ENCODE results near the gene KRT34.

DNA sequence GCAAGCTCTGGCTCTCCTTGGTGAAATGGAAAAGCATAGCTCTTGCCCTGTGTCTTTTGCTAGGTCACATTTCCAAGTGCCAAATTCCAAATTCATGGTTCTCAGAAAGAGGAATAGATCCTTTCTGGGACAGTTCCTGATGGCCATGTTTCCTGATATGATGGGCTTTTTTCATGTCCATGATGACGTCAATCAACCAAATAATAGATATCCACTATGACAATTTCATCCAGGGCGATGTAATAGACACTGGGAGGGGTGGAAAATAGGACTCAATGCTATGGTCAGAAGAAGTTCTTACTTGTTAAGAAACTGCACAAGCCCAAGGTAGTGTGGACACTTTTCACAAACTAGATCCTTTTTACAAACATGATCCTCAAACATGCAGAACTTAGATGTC lies 30.9 kb downstream of the KRT34 start:
- no peak for TF ChIP-seq FOXM1 (IDR thresholded peaks at IDR 0.05; ENCODE audit: borderline replicate concordance, low read depth)
- no peak for TF ChIP-seq YY1 (IDR thresholded peaks at IDR 0.05; ENCODE audit: low read depth)
- TF ChIP-seq RAD21 (IDR thresholded peaks at IDR 0.05; ENCODE audit: low read depth), result no peak
- no peak for TF ChIP-seq EP300 (IDR thresholded peaks at IDR 0.05; ENCODE audit: borderline replicate concordance)
- TF ChIP-seq TEAD4 (IDR thresholded peaks at IDR 0.05), result no peak
- no peak for TF ChIP-seq TAF1 (IDR thresholded peaks at IDR 0.05; ENCODE audit: low read depth)
- TF ChIP-seq CREB1 (IDR thresholded peaks at IDR 0.05; ENCODE audit: low read depth), result no peak
- no peak for TF ChIP-seq CEBPB (IDR thresholded peaks at IDR 0.05)
- TF ChIP-seq, protein P1, sequence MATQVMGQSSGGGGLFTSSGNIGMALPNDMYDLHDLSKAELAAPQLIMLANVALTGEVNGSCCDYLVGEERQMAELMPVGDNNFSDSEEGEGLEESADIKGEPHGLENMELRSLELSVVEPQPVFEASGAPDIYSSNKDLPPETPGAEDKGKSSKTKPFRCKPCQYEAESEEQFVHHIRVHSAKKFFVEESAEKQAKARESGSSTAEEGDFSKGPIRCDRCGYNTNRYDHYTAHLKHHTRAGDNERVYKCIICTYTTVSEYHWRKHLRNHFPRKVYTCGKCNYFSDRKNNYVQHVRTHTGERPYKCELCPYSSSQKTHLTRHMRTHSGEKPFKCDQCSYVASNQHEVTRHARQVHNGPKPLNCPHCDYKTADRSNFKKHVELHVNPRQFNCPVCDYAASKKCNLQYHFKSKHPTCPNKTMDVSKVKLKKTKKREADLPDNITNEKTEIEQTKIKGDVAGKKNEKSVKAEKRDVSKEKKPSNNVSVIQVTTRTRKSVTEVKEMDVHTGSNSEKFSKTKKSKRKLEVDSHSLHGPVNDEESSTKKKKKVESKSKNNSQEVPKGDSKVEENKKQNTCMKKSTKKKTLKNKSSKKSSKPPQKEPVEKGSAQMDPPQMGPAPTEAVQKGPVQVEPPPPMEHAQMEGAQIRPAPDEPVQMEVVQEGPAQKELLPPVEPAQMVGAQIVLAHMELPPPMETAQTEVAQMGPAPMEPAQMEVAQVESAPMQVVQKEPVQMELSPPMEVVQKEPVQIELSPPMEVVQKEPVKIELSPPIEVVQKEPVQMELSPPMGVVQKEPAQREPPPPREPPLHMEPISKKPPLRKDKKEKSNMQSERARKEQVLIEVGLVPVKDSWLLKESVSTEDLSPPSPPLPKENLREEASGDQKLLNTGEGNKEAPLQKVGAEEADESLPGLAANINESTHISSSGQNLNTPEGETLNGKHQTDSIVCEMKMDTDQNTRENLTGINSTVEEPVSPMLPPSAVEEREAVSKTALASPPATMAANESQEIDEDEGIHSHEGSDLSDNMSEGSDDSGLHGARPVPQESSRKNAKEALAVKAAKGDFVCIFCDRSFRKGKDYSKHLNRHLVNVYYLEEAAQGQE (IDR thresholded peaks at IDR 0.05; ENCODE audit: low read depth), result no peak
- TF ChIP-seq, protein P2, sequence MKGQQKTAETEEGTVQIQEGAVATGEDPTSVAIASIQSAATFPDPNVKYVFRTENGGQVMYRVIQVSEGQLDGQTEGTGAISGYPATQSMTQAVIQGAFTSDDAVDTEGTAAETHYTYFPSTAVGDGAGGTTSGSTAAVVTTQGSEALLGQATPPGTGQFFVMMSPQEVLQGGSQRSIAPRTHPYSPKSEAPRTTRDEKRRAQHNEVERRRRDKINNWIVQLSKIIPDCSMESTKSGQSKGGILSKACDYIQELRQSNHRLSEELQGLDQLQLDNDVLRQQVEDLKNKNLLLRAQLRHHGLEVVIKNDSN (IDR thresholded peaks at IDR 0.05), result no peak
- TF ChIP-seq, protein P3, sequence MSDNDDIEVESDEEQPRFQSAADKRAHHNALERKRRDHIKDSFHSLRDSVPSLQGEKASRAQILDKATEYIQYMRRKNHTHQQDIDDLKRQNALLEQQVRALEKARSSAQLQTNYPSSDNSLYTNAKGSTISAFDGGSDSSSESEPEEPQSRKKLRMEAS (IDR thresholded peaks at IDR 0.05), result no peak
- no peak for TF ChIP-seq NFIC (IDR thresholded peaks at IDR 0.05)
